Measurements from ENCODE around the gene RAX.

DNA sequence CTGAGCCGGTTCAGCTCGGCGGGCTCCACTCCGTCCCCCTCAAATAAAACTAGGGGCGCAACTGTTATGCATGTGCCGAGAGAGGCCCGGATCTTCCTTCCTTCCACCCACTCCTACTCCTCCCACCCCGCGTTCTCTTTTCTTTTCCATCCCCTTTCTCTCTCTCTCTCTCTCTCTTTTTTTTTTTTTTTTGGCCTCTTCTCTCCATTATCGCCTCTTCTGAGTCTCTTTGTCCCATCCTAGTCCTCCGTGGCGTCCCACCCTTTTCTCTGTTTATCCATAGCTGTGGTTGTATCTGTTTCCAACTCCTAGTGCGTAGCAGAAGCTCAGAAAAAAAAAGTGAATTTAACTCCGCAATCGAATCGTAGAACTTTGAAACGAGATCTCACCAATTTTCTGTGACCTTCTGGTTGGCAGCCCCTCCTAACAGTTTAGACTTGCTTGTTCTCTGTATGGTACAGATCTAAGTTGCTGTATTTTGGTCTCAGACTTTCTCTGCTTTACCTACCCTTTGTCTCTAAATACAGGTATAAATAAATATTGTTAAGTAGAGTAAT lies 3.6 kb downstream of the RAX start:
- TF ChIP-seq SIN3A (conservative IDR thresholded peaks at IDR 0.05 in 1 of 2, IDR thresholded peaks at IDR 0.05 in 1 of 2; ENCODE audit: low read depth in 1 of 2, low read length in 2 of 2) (no peak), CHD2 (IDR thresholded peaks at IDR 0.05; ENCODE audit: low read length) (no peak), KDM5A (IDR thresholded peaks at IDR 0.05; ENCODE audit: low read length) (no peak), POLR2A (IDR thresholded peaks at IDR 0.05; ENCODE audit: control extremely low read depth in 1 of 2, low read depth in 2 of 2, low read length in 2 of 2) (no peak), JUND (IDR thresholded peaks at IDR 0.05; ENCODE audit: low read length) (no peak), EP300 (IDR thresholded peaks at IDR 0.05; ENCODE audit: borderline replicate concordance in 1 of 2, low read depth in 2 of 2, low read length in 2 of 2) (no peak), RXRA (IDR thresholded peaks at IDR 0.05; ENCODE audit: insufficient read depth, low read depth, low read length) (no peak), BCL11A (IDR thresholded peaks at IDR 0.05; ENCODE audit: low read depth in 2 of 2, low read length in 2 of 2) (no peak), TAF1 (IDR thresholded peaks at IDR 0.05; ENCODE audit: low read depth, low read length) (no peak), POLR2AphosphoS5 (IDR thresholded peaks at IDR 0.05; ENCODE audit: low read depth, low read length) (no peak), YY1 (IDR thresholded peaks at IDR 0.05; ENCODE audit: low read depth, low read length) (no peak), EZH2 (IDR thresholded peaks at IDR 0.05; ENCODE audit: low read depth, low read length, severe bottlenecking) (no peak)
- TF ChIP-seq, protein P1, sequence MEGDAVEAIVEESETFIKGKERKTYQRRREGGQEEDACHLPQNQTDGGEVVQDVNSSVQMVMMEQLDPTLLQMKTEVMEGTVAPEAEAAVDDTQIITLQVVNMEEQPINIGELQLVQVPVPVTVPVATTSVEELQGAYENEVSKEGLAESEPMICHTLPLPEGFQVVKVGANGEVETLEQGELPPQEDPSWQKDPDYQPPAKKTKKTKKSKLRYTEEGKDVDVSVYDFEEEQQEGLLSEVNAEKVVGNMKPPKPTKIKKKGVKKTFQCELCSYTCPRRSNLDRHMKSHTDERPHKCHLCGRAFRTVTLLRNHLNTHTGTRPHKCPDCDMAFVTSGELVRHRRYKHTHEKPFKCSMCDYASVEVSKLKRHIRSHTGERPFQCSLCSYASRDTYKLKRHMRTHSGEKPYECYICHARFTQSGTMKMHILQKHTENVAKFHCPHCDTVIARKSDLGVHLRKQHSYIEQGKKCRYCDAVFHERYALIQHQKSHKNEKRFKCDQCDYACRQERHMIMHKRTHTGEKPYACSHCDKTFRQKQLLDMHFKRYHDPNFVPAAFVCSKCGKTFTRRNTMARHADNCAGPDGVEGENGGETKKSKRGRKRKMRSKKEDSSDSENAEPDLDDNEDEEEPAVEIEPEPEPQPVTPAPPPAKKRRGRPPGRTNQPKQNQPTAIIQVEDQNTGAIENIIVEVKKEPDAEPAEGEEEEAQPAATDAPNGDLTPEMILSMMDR (IDR thresholded peaks at IDR 0.05; ENCODE audit: control extremely low read depth in 1 of 3, insufficient read depth in 1 of 3, low read depth in 1 of 3, low read length in 3 of 3) = no peak
